GM12878 (cell line): ENCODE measurements around the gene EEFSEC.

ENCODE experiments used
- CEBPB ChIP-seq, 2 experiments: fragments of 150-350 bp in 1 of 2; IDR thresholded peaks; 2 replicates each; pipeline ENCODE4 v1.6.1; 2012 to 2014; ENCODE audit warnings: low read depth in 2 of 2, low read length in 2 of 2, borderline replicate concordance in 1 of 2, inconsistent platforms in 1 of 2
- CTCF ChIP-seq, 3 experiments: IDR thresholded peaks in 2 of 3; conservative IDR thresholded peaks in 1 of 3; 2 replicates each; pipeline ENCODE4 v1.5.1; 2011; ENCODE audit warnings: low read depth in 3 of 3, low read length in 3 of 3, mild to moderate bottlenecking in 3 of 3, control low read depth in 2 of 3, moderate library complexity in 2 of 3, inconsistent platforms in 1 of 3, mixed read lengths in 1 of 3; ENCODE audit not compliant: control insufficient read depth in 2 of 3, insufficient read depth in 1 of 3; ENCODE audit errors: extremely low read depth in 1 of 3
- EP300 ChIP-seq, 2 experiments: fragments of 150-350 bp in 1 of 2; IDR thresholded peaks; 2 replicates each; pipeline ENCODE4 v1.6.1; 2011 to 2012; ENCODE audit warnings: low read depth in 2 of 2, low read length in 2 of 2, borderline replicate concordance in 1 of 2, improper control_type of control experiment in 1 of 2, inconsistent platforms in 1 of 2; ENCODE audit not compliant: control insufficient read depth in 1 of 2
- FOXK2 ChIP-seq: fragments of 450-650 bp; IDR thresholded peaks from 2 replicates; pipeline ENCODE4 v1.6.1; 2017; ENCODE audit warnings: mild to moderate bottlenecking, moderate library complexity
- JUNB ChIP-seq: IDR thresholded peaks from 2 replicates; pipeline ENCODE4 v1.6.1; 2016; ENCODE audit warnings: antibody characterized with exemption, mild to moderate bottlenecking
- JUND ChIP-seq: IDR thresholded peaks from 2 replicates; pipeline ENCODE4 v1.6.1; 2012; ENCODE audit warnings: low read depth, mild to moderate bottlenecking, low read length, improper control_type of control experiment, moderate library complexity
- KDM1A ChIP-seq: fragments of 200-600 bp; sonication (generic); IDR thresholded peaks from 2 replicates; pipeline ENCODE4 v1.6.1; 2016; ENCODE audit warnings: borderline replicate concordance
- NFYB ChIP-seq: IDR thresholded peaks from 2 replicates; pipeline ENCODE4 v1.6.1; 2011; ENCODE audit warnings: low read depth, mild to moderate bottlenecking, low read length, improper control_type of control experiment, moderate library complexity; ENCODE audit not compliant: insufficient read depth
- NR2C1 ChIP-seq: fragments of 450-650 bp; IDR thresholded peaks from 2 replicates; pipeline ENCODE4 v1.6.1; 2017; ENCODE audit warnings: antibody characterized with exemption, mild to moderate bottlenecking, moderate library complexity
- PBX3 ChIP-seq: IDR thresholded peaks from 2 replicates; pipeline ENCODE4 v1.6.1; 2011; ENCODE audit warnings: mild to moderate bottlenecking, low read depth, low read length, moderate library complexity; ENCODE audit not compliant: insufficient replicate concordance
- REST ChIP-seq: IDR thresholded peaks from 2 replicates; pipeline ENCODE4 v1.6.1; 2012; ENCODE audit warnings: mild to moderate bottlenecking, low read depth, low read length
- SREBF2 ChIP-seq: IDR thresholded peaks from 2 replicates; pipeline ENCODE4 v1.6.1; 2012; ENCODE audit warnings: mild to moderate bottlenecking, low read length
- SRF ChIP-seq, 2 experiments: IDR thresholded peaks; 2 replicates each; pipeline ENCODE4 v1.6.1; 2011; ENCODE audit warnings: low read depth in 2 of 2, low read length in 2 of 2, mild to moderate bottlenecking in 1 of 2, moderate library complexity in 1 of 2
- ZNF687 ChIP-seq: fragments of 450-650 bp; IDR thresholded peaks from 2 replicates; pipeline ENCODE4 v1.6.1; 2017; ENCODE audit warnings: mild to moderate bottlenecking, moderate library complexity

GRCh38 chr3:128167646-128167972 is 14.3 kb downstream of the EEFSEC start:
- no peak for TF ChIP-seq FOXK2
- TF ChIP-seq JUNB = no peak
- no peak for TF ChIP-seq NFYB
- no peak for TF ChIP-seq CTCF (IDR thresholded peaks at IDR 0.05 in 2 of 3, conservative IDR thresholded peaks at IDR 0.05 in 1 of 3; ENCODE audit: control insufficient read depth in 2 of 3, extremely low read depth in 1 of 3, insufficient read depth in 1 of 3, low read depth in 3 of 3, low read length in 3 of 3)
- TF ChIP-seq REST = no peak
- no peak for TF ChIP-seq JUND
- TF ChIP-seq SRF (IDR thresholded peaks at IDR 0.05; ENCODE audit: low read depth in 2 of 2, low read length in 2 of 2) = no peak
- TF ChIP-seq PBX3 = no peak
- no peak for TF ChIP-seq EP300 (IDR thresholded peaks at IDR 0.05; ENCODE audit: borderline replicate concordance in 1 of 2, control insufficient read depth in 1 of 2, low read depth in 2 of 2, low read length in 2 of 2)
- no peak for TF ChIP-seq KDM1A
- no peak for TF ChIP-seq NR2C1
- TF ChIP-seq SREBF2 = no peak
- TF ChIP-seq CEBPB (IDR thresholded peaks at IDR 0.05; ENCODE audit: borderline replicate concordance in 1 of 2, low read depth in 2 of 2, low read length in 2 of 2) = no peak
- no peak for TF ChIP-seq ZNF687
